H7 (cell line): ENCODE data around the gene LYPD5. TPM values are rescaled to one million over a fixed set of nuclear protein-coding genes. Genes with fewer than 3 reads are reported as not detected.

Source experiments
- total RNA-seq: library from RNA; depleted of rRNA; stranded (reverse); fragments of >200 nt; shearing (Covaris generic); gene quantifications from 2 replicates; pipeline ENCODE4 v1.2.3, GENCODE V29; 2014; rRNA removed

The LYPD5 gene
- total RNA-seq, 1 experiment from 2014 or later: 0.21 TPM

Other genes with a start within 250 kb of the LYPD5 start
- 44.9 and 58.8 TPM in 2 replicates for gene XRCC1, start 226.9 kb downstream of the LYPD5 start, total RNA-seq
- gene PINLYP, start 226.6 kb downstream of the LYPD5 start, total RNA-seq: 4.9 and 6.2 TPM in 2 replicates
- 11.2 and 16.5 TPM in 2 replicates for gene IRGQ, start 206.3 kb downstream of the LYPD5 start, total RNA-seq
- 12.3 and 18.6 TPM in 2 replicates for gene ZNF576, start 205.9 kb downstream of the LYPD5 start, total RNA-seq
- 0.21 and 0.26 TPM in 2 replicates for gene SRRM5, start 190.4 kb downstream of the LYPD5 start, total RNA-seq
- 59.0 and 70.5 TPM in 2 replicates for gene ZNF428, start 182.8 kb downstream of the LYPD5 start, total RNA-seq
- 9.9 and 12.3 TPM in 2 replicates for gene CADM4, start 162.6 kb downstream of the LYPD5 start, total RNA-seq
- gene PLAUR, start 132.3 kb downstream of the LYPD5 start, total RNA-seq: 16.9 and 31.0 TPM in 2 replicates
- not detected in 2 replicates for gene IRGC, start 86.4 kb downstream of the LYPD5 start, total RNA-seq
- gene SMG9, start 47.5 kb downstream of the LYPD5 start, total RNA-seq: 23.4 and 33.6 TPM in 2 replicates
- gene KCNN4, start 21.5 kb downstream of the LYPD5 start, total RNA-seq: 0.62 and 1.1 TPM in 2 replicates
- gene ZNF283, start 24.9 kb upstream of the LYPD5 start, total RNA-seq: 0.55 and 2.0 TPM in 2 replicates
- 0.90 and 1.2 TPM in 2 replicates for gene ZNF404, start 81.5 kb upstream of the LYPD5 start, total RNA-seq
- 11.6 and 11.9 TPM in 2 replicates for gene ZNF45, start 132.8 kb upstream of the LYPD5 start, total RNA-seq
- 2.2 and 3.0 TPM in 2 replicates for gene ZNF221, start 148.8 kb upstream of the LYPD5 start, total RNA-seq
- gene ZNF155, start 181.7 kb upstream of the LYPD5 start, total RNA-seq: 7.6 and 9.7 TPM in 2 replicates
- gene ZNF230, start 200.5 kb upstream of the LYPD5 start, total RNA-seq: 1.4 and 3.2 TPM in 2 replicates
- gene ZNF222, start 222.9 kb upstream of the LYPD5 start, total RNA-seq: 1.8 and 4.3 TPM in 2 replicates
- gene ZNF223, start 249.6 kb upstream of the LYPD5 start, total RNA-seq: 3.5 and 8.1 TPM in 2 replicates